HEK293 (cell line): ENCODE results near the gene CNTLN.

Experiments
- CTCF ChIA-PET: fragments of 350-600 bp; formaldehyde crosslinking; extraction: SDS; loops from one replicate; lab custom pipeline; 2021; ENCODE audit warnings: antibody characterized with exemption; lab: Yijun Ruan, JAX
- POLR2A ChIA-PET: fragments of 300-600 bp; formaldehyde crosslinking; extraction: SDS; loops from one replicate; lab custom pipeline; 2020; ENCODE audit warnings: antibody characterized with exemption, inconsistent platforms; lab: Yijun Ruan, JAX
- H3K27ac ChIP-seq: fragments of 200-500 bp; sonication (Bioruptor generic); 2 replicates; pipeline ENCODE4 v1.5.1; 2014; ENCODE audit warnings: low read depth, low read length, control low read depth, inconsistent platforms; ENCODE audit errors: extremely low read depth
- H3K36me3 ChIP-seq, 2 experiments: fragments of 200-500 bp in 1 of 2; sonication (Bioruptor generic) in 1 of 2; 1 replicate in 1 of 2; 2 replicates in 1 of 2; pipeline ENCODE4 v1.5.1; 2014 to 2017; ENCODE audit warnings: inconsistent platforms in 2 of 2, low read length in 2 of 2; ENCODE audit not compliant: control insufficient read depth in 2 of 2, insufficient read depth in 1 of 2
- H3K4me1 ChIP-seq: fragments of 200-500 bp; sonication (Bioruptor generic); 2 replicates; pipeline ENCODE4 v1.5.1; 2014; ENCODE audit warnings: mild to moderate bottlenecking, low read length, inconsistent platforms; ENCODE audit not compliant: control insufficient read depth, insufficient read depth
- H3K4me3 ChIP-seq: 2 replicates; pipeline ENCODE4 v1.5.1; 2011; ENCODE audit warnings: low read depth, mild to moderate bottlenecking, control low read depth, low read length, moderate library complexity
- H3K9me3 ChIP-seq: fragments of 200-500 bp; sonication (Bioruptor generic); 2 replicates; pipeline ENCODE4 v1.5.1; 2014; ENCODE audit warnings: low read depth, low read length, inconsistent platforms; ENCODE audit not compliant: control insufficient read depth, insufficient read depth
- BCL11B ChIP-seq: fragments of 450-650 bp; formaldehyde crosslinking; IDR thresholded peaks from 2 replicates; pipeline ENCODE4 v1.5.1; 2016; ENCODE audit warnings: low read depth, missing biosample characterization, missing genetic modification characterization
- ELK4 ChIP-seq: IDR thresholded peaks from 2 replicates; pipeline ENCODE4 v1.6.1; 2011; ENCODE audit warnings: mild to moderate bottlenecking, low read depth, low read length, borderline replicate concordance
- GLI4 ChIP-seq: fragments of 450-650 bp; formaldehyde crosslinking; IDR thresholded peaks from 2 replicates; pipeline ENCODE4 v1.5.1; 2016; ENCODE audit warnings: missing biosample characterization, missing genetic modification characterization
- HOXA7 ChIP-seq: sonication (generic); formaldehyde crosslinking; IDR thresholded peaks from 2 replicates; pipeline ENCODE4 v1.8.1; 2022; ENCODE audit warnings: missing genetic modification reagents, borderline replicate concordance
- OSR2 ChIP-seq: fragments of 450-650 bp; formaldehyde crosslinking; IDR thresholded peaks from 2 replicates; pipeline ENCODE4 v1.5.1; 2016; ENCODE audit warnings: missing biosample characterization, missing genetic modification characterization
- ZNF121 ChIP-seq: fragments of 450-650 bp; formaldehyde crosslinking; IDR thresholded peaks from 2 replicates; pipeline ENCODE4 v1.5.1; 2016; ENCODE audit warnings: missing biosample characterization, missing genetic modification characterization
- ZNF138 ChIP-seq: fragments of 450-650 bp; formaldehyde crosslinking; IDR thresholded peaks from 2 replicates; pipeline ENCODE4 v1.5.1; 2016; ENCODE audit warnings: missing biosample characterization, missing genetic modification characterization, borderline replicate concordance
- ZNF16 ChIP-seq: fragments of 450-650 bp; formaldehyde crosslinking; IDR thresholded peaks from 2 replicates; pipeline ENCODE4 v1.5.1; 2016; ENCODE audit warnings: low read depth, missing biosample characterization, missing genetic modification characterization
- ZNF366 ChIP-seq: fragments of 450-650 bp; formaldehyde crosslinking; conservative IDR thresholded peaks from 2 replicates; pipeline ENCODE4 v1.5.1; 2016; ENCODE audit warnings: missing biosample characterization, missing genetic modification characterization
- ZNF621 ChIP-seq: fragments of 450-650 bp; formaldehyde crosslinking; IDR thresholded peaks from 2 replicates; pipeline ENCODE4 v1.5.1; 2017; ENCODE audit warnings: missing biosample characterization, missing genetic modification characterization
- ZNF664 ChIP-seq: fragments of 450-650 bp; formaldehyde crosslinking; IDR thresholded peaks from 2 replicates; pipeline ENCODE4 v1.5.1; 2016; ENCODE audit warnings: missing biosample characterization, missing genetic modification characterization
- ZNF707 ChIP-seq: fragments of 450-650 bp; formaldehyde crosslinking; IDR thresholded peaks from 2 replicates; pipeline ENCODE4 v1.5.1; 2016; ENCODE audit warnings: missing biosample characterization, missing genetic modification characterization
- ZNF768 ChIP-seq: fragments of 450-650 bp; formaldehyde crosslinking; IDR thresholded peaks from 2 replicates; pipeline ENCODE4 v1.5.1; 2018; ENCODE audit warnings: missing biosample characterization, mild to moderate bottlenecking, missing genetic modification characterization
- ZNF777 ChIP-seq: fragments of 450-650 bp; formaldehyde crosslinking; IDR thresholded peaks from 2 replicates; pipeline ENCODE4 v1.5.1; 2017; ENCODE audit warnings: missing biosample characterization, missing genetic modification characterization, borderline replicate concordance
- ZNF843 ChIP-seq: fragments of 450-650 bp; formaldehyde crosslinking; IDR thresholded peaks from 2 replicates; pipeline ENCODE4 v1.5.1; 2016; ENCODE audit warnings: missing biosample characterization, missing genetic modification characterization
- TF ChIP-seq, protein P1 (sequence below): fragments of 450-650 bp; formaldehyde crosslinking; IDR thresholded peaks from 2 replicates; pipeline ENCODE4 v1.5.1; 2016; ENCODE audit warnings: missing biosample characterization, missing genetic modification characterization

The CNTLN gene

DNA sequence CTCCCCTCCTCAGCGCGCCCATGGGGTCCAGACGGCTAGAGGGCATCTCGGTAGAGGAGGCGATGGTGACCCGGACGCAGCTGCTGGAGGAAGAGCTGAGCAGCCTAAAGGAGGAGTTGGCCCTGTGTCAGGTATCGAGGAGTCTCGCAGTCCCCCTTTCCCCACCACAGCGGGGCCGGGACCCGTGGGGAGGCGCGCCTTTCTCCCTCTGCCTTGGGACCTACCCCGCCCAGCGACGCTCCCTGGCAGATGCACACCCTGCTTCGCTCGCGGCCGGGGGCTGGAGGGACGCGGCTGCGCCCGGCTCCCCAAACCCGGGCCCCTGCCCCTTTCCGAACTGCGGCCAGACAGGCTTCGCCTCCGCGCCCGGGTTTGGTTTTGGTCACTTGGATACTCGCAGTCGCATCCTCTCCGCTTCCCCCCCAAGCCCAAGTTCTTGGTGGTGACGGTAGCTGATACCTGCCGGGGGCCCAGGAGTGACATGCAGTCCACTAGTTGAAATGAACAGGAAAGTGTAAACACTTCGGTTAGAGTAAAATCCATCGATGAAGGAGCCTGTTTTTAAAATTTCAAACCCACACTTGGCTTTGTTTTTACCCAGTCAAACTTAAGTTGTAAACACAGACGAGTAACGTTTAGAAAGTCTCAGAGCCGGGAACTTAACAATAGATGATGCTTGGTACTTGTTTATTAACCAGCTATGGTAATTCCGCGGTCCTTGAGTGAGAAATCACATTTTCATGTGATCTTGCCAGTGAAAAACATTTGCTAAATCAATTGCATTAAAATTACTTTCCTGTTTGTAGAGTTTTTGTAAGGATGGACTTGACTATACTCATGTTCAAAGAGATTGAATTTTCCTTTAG lies 688 bp downstream of the CNTLN start (continued):
- 0 out of 2 replicates have a peak, but pooled peaks have one; percentile 1 for TF ChIP-seq BCL11B (tag by site-specific recombination)
- peak; percentile 23; the same call in 1 of the 2 replicates for TF ChIP-seq ZNF777
- TF ChIP-seq ZNF366 (tag by site-specific recombination), result peak; percentile 48; the same call in 1 of the 2 replicates

DNA sequence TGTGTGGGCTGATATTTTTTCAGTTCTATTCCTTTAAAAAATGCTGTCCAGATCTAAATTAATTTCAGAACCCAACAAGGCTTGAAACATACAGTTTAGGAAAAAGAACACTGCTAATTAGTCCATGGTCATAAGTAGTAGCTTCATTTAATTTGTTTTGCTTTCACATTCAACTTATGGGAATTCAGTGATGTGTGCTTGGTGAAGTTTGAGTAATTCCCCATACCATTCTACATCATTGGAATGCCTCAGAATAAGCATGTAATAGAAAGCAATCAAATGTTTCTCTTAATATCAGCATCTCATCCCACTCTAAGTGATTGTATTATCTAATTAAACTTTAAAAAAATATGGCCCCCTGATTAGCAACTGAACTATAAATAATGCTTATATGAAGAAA lies 2.7 kb downstream of the CNTLN start:
- Histone ChIP-seq H3K9me3 (no peaks in the 10 kb centered on the region), H3K4me3 (no peak overlapping the region), H3K27ac (no peak overlapping the region), H3K4me1 (no peaks in the 10 kb centered on the region)
- ChIA-PET CTCF (interaction anchor here (0.7 to 2.5 kb wide), 2 partner anchors 21 to 265 kb away, joined by 3 to 9 read pairs; no protein-coding TSS in a partner anchor), POLR2A (no interaction called here)
- TF ChIP-seq ZNF768 (tag by site-specific recombination) (no peak), ZNF664 (tag by site-specific recombination) (peak; percentile 24; the same call in 1 of the 2 replicates)
- TF ChIP-seq, all 188 proteins: peak for 1
- H3K36me3 ChIP-seq, result peaks cover 0 to 6% of the 10 kb centered on the region in 2 experiments; a peak in 2 of 3 replicates

DNA sequence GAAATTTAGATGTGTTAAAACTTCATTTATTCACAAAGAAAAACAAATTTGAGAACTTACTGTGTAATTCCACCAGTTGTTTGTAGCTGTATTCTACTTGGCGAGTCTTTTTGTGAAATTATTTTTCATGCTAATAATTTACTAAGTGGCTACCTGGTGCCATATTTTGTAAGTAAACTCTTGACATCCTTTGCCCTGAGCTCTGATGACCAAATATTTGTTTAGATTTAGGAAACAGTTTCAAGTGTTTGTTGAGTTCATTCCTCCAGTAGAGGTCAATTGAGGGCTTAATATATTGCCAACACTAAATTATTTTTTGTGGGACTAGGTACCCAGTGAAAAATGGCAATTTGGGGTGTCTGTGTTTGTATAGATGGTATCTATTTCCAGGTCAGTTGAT lies 3.7 kb downstream of the CNTLN start:
- Histone ChIP-seq H3K36me3 (peaks cover 0 to 9% of the 10 kb centered on the region in 2 experiments; a peak in 2 of 3 replicates), H3K4me3 (no peak overlapping the region), H3K9me3 (no peaks in the 10 kb centered on the region), H3K4me1 (no peaks in the 10 kb centered on the region), H3K27ac (no peak overlapping the region)
- TF ChIP-seq ELK4 (no peak), ZNF777 (no peak), GLI4 (tag by site-specific recombination) (no peak), ZNF621 (no peak)
- TF ChIP-seq, protein P1, sequence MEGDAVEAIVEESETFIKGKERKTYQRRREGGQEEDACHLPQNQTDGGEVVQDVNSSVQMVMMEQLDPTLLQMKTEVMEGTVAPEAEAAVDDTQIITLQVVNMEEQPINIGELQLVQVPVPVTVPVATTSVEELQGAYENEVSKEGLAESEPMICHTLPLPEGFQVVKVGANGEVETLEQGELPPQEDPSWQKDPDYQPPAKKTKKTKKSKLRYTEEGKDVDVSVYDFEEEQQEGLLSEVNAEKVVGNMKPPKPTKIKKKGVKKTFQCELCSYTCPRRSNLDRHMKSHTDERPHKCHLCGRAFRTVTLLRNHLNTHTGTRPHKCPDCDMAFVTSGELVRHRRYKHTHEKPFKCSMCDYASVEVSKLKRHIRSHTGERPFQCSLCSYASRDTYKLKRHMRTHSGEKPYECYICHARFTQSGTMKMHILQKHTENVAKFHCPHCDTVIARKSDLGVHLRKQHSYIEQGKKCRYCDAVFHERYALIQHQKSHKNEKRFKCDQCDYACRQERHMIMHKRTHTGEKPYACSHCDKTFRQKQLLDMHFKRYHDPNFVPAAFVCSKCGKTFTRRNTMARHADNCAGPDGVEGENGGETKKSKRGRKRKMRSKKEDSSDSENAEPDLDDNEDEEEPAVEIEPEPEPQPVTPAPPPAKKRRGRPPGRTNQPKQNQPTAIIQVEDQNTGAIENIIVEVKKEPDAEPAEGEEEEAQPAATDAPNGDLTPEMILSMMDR (tag by site-specific recombination), result no peak
- CTCF ChIA-PET, result interaction anchor here (0.9 to 2.5 kb wide), 2 partner anchors 22 to 145 kb away, joined by 4 to 9 read pairs; no protein-coding TSS in a partner anchor
- POLR2A ChIA-PET, result no interaction called here

DNA sequence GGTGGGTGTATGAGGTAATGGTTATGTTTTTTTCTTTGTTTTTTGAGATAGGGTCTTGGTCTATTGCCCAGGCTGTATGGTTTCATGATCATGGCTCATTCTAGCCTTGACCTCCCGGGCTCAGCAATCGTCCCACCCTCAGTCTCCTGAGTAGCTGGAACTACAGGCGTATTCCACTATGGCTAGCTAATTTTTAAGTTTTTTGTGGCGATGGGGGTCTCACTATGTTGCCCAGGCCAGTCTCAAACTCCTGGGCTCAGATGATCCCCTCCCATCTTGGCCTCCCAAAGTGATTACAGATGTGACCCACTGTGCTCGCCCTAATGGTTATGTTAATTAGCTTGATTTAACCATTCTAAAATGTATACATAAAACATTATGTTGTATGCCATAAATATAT lies 5.6 kb downstream of the CNTLN start:
- Histone ChIP-seq H3K4me1 (no peaks in the 10 kb centered on the region), H3K4me3 (no peak overlapping the region), H3K9me3 (no peaks in the 10 kb centered on the region)
- CTCF ChIA-PET, result interaction anchor here (0.5 to 0.6 kb wide), 2 partner anchors 20 to 78 kb away, joined by 3 to 4 read pairs; no protein-coding TSS in a partner anchor
- POLR2A ChIA-PET, result no interaction called here
- TF ChIP-seq OSR2 (tag by site-specific recombination), result no peak
- TF ChIP-seq HOXA7 (CRISPR knock-in tag), result no peak
- TF ChIP-seq ZNF16 (tag by site-specific recombination), result no peak
- no peak for TF ChIP-seq ZNF138 (tag by site-specific recombination)
- peak; percentile 61; the same call in 1 of the 2 replicates for TF ChIP-seq ZNF121 (tag by site-specific recombination)
- TF ChIP-seq ZNF707 (tag by site-specific recombination), result no peak
- no peak for TF ChIP-seq ZNF843 (tag by site-specific recombination)
- TF ChIP-seq, all 188 proteins: peak for 1
- no peak overlapping the region for H3K27ac ChIP-seq
- H3K36me3 ChIP-seq, result peaks cover 7 to 20% of the 10 kb centered on the region in 2 experiments
